Brain microvascular endothelial cell (primary cell): ENCODE results near the gene JTB.

Experiments
- DNase-seq: peaks from one replicate; pipeline ENCODE4 v3.0.0-alpha.2; 2020
- H3K27ac ChIP-seq: fragments of 250-450 bp; sonication (Bioruptor Pico); 2 replicates; pipeline ENCODE4 v1.5.1; 2020; ENCODE audit warnings: mild to moderate bottlenecking, moderate library complexity
- H3K27me3 ChIP-seq: fragments of 250-450 bp; sonication (Bioruptor Pico); replicated peaks from 2 replicates; pipeline ENCODE4 v1.5.1; 2020; ENCODE audit warnings: mild to moderate bottlenecking
- H3K36me3 ChIP-seq: fragments of 250-450 bp; sonication (Bioruptor Pico); replicated peaks from 2 replicates; pipeline ENCODE4 v1.5.1; 2020; ENCODE audit warnings: mild to moderate bottlenecking
- H3K4me3 ChIP-seq: 2 replicates; pipeline ENCODE4 v1.5.1; 2011; ENCODE audit warnings: low read depth, mild to moderate bottlenecking, control low read depth, low read length, moderate library complexity
- in situ Hi-C: cut with HindIII; loops from 2 replicates; pipeline ENCODE4 v1.10.0; 2017; ENCODE audit warnings: low sequenced_read_pairs, low pct_ligation_motif_present
- TF ChIP-seq, protein P1 (sequence below): IDR thresholded peaks from 2 replicates; pipeline ENCODE4 v1.5.1; 2011; ENCODE audit warnings: low read depth, mild to moderate bottlenecking, moderate library complexity, low read length, control low read depth, inconsistent platforms; ENCODE audit errors: missing control alignments

JTB gene

DNA sequence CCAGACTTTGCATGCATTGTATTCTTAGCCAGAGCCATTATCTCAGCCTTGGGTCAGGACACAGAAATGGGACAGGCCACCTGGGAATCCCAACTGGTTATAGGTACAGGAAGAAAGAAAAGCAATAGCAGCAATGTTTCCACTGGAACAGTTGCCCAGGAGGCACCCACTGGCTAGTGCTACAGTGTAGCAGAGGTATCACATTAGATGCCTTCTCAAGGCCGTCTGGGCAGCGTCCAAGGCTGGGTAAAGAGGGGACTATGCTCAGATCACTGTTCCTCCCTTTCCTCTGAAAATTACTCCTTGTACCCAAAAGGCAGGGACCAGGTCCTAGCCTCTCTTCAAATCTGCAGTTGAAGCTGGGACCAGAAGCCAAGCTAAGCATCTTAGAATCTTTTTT, 7.1 kb downstream of the JTB start:
- Histone ChIP-seq H3K36me3 (peaks cover 18% of the 10 kb centered on the region), H3K27ac (no peak overlapping the region), H3K27me3 (no peaks in the 10 kb centered on the region), H3K4me3 (no peak overlapping the region)
- TF ChIP-seq, protein P1, sequence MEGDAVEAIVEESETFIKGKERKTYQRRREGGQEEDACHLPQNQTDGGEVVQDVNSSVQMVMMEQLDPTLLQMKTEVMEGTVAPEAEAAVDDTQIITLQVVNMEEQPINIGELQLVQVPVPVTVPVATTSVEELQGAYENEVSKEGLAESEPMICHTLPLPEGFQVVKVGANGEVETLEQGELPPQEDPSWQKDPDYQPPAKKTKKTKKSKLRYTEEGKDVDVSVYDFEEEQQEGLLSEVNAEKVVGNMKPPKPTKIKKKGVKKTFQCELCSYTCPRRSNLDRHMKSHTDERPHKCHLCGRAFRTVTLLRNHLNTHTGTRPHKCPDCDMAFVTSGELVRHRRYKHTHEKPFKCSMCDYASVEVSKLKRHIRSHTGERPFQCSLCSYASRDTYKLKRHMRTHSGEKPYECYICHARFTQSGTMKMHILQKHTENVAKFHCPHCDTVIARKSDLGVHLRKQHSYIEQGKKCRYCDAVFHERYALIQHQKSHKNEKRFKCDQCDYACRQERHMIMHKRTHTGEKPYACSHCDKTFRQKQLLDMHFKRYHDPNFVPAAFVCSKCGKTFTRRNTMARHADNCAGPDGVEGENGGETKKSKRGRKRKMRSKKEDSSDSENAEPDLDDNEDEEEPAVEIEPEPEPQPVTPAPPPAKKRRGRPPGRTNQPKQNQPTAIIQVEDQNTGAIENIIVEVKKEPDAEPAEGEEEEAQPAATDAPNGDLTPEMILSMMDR = no peak
- DNase-seq = no peak
- in situ Hi-C loops = no loop called here

DNA sequence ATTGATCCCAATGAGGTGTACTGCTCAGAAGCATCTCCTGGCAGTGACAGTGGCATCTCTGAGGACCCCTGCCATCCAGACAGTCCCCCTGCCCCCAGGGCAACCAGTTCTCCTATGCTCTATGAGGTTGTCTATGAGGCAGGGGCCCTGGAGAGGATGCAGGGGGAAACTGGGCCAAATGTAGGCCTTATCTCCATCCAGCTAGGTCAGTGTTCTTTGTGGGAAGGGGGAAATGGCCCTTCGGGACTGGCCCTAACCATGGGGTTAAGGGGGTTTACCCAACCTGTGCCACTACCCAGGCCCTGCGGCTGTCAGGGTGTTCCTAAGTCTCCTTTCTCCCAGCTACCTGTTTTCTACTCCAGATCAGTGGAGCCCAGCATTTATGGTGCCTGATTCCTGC, 8.5 kb downstream of the JTB start:
- DNase-seq = no peak
- Histone ChIP-seq H3K27me3 (no peaks in the 10 kb centered on the region), H3K36me3 (peaks cover 6% of the 10 kb centered on the region), H3K4me3 (no peak overlapping the region), H3K27ac (no peak overlapping the region)
- TF ChIP-seq, protein P1 = no peak
- in situ Hi-C loops = no loop called here

DNA sequence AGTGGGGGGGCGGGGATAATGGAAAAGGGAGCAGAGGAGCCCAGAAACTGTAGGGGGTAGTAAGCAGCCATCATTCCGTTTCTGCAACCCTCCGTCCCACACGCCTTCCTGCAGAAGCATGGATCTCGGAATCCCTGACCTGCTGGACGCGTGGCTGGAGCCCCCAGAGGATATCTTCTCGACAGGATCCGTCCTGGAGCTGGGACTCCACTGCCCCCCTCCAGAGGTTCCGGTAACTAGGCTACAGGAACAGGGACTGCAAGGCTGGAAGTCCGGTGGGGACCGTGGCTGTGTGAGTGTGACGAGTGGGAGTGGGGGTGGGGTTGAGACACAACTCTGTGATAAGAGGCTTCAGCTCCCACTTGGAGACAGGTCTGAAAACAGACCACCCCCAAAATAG, 9.1 kb downstream of the JTB start:
- H3K27ac ChIP-seq = no peak overlapping the region
- peak overlapping the region; percentile 56 for H3K4me3 ChIP-seq
- DNase-seq = no peak
- in situ Hi-C loops = no loop called here
- H3K36me3 ChIP-seq = peaks cover under 1% of the 10 kb centered on the region
- no peaks in the 10 kb centered on the region for H3K27me3 ChIP-seq
- TF ChIP-seq, protein P1 = no peak

DNA sequence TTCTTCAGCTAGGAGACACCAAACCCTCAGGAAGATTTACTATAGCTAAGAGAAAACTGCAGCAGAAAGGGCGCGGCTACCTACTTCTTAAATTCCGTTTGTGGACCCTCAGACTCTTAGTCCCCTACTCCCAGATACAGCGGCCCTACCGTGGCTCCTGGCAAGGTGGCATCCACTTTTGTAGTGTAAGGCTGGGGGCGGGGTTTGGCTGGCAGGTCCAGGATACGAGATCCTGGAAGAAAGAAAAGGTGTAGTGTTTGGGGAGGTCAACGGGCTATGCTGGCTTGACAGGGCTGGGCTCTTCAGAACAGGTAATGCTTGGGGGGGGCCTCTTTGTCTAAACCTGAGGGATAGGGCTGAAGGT, 9.5 kb downstream of the JTB start:
- H3K27me3 ChIP-seq = no peaks in the 10 kb centered on the region
- peak overlapping the region; percentile 56 for H3K4me3 ChIP-seq
- no peaks in the 10 kb centered on the region for H3K36me3 ChIP-seq
- TF ChIP-seq, protein P1 = no peak
- in situ Hi-C loops = no loop called here
- no peak for DNase-seq
- no peak overlapping the region for H3K27ac ChIP-seq

DNA sequence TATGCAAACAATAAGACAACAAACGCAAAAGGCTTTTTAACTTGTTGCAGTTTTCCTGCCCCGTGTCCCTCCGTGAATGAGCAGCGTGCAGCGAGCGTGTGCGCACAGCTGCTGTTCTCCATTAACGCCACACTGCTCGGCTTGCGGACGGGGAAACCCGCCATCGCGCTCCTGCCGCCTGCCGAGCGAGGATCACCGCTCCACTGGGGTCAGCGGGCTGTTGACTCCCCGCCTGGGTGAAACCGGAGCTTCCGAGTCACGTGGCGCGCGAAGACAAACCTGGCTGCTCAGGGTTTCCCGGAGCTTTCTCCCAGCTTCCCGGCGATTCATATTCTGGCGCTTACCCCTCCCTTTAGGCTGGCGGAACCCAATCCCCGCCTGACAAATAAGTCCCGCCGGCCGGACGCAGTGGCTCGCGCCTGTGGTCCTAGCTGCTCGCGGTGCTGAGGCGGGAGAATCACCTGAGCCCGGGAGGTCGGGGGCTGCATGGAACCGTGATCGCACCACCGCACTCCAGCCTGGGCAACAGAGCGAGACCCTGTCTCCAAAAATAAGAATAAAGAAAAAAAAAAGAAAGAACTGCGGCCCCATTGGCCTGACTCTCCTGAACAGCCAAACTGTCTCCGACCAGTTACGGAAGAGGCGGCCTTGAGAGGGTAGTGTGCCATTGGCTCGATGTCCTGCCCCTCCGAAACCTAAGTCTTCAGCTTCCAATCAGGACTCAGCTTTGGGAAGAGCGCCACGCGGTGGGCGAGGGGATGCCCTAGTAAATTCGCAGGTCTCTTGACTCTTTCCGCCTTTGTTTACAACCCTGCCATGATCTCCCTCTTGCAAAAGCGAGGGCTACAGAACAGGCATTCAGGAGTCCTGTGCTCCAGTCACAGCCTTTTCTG, 10.1 kb downstream of the JTB start, which contains the start of gene CREB3L4:
TSS of gene CREB3L4 (plus strand) at position 796 of the 893 bp plus-strand sequence. CDS start 624 bp downstream, outside the sequence.
- Histone ChIP-seq H3K27me3 (no peaks in the 10 kb centered on the region), H3K4me3 (peak within 1 kb of the TSS; percentile 56), H3K36me3 (no peaks in the 10 kb centered on the region), H3K27ac (peak within 1 kb of the TSS; percentile 71)
- in situ Hi-C loops = no loop called here
- DNase-seq = peak; percentile 94
- TF ChIP-seq, protein P1 = peak; percentile 61
